ENCODE data around the gene TCERG1L.

DNA sequence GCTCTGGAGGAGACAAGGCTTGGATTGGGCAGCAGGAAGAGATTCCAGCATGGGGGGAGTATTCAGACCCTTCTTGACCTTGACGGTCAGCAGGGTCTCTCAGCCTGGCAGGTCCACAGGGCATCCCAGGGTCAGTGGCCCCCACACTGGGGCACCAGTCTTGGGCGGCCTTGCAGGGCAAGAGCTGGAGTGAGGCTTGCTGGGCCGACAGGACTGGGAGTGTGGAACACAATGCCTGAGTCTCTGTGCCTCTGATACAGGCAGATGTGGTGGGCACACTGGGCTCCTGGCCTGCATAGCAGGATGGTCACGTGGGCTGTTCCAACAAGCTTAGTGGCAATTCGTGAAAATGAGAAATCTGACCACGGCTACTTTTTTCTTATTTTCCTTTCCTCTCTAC is 229.7 kb downstream of the TCERG1L start:
- TF ChIP-seq, protein P1, sequence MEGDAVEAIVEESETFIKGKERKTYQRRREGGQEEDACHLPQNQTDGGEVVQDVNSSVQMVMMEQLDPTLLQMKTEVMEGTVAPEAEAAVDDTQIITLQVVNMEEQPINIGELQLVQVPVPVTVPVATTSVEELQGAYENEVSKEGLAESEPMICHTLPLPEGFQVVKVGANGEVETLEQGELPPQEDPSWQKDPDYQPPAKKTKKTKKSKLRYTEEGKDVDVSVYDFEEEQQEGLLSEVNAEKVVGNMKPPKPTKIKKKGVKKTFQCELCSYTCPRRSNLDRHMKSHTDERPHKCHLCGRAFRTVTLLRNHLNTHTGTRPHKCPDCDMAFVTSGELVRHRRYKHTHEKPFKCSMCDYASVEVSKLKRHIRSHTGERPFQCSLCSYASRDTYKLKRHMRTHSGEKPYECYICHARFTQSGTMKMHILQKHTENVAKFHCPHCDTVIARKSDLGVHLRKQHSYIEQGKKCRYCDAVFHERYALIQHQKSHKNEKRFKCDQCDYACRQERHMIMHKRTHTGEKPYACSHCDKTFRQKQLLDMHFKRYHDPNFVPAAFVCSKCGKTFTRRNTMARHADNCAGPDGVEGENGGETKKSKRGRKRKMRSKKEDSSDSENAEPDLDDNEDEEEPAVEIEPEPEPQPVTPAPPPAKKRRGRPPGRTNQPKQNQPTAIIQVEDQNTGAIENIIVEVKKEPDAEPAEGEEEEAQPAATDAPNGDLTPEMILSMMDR (IDR thresholded peaks at IDR 0.05): no peak
- TF ChIP-seq POLR2A (IDR thresholded peaks at IDR 0.05): no peak

All from body of pancreas (tissue), 4 donors.